Astrocyte of the cerebellum (primary cell): ENCODE data around the gene SPC25.
"Not testable (repeated sequence)": the region's sequence is repeated elsewhere in the genome, so short reads cannot be mapped to it uniquely, and the experiment has no call there.

Experiments used
- DNase-seq: peaks from one replicate; pipeline ENCODE4 v3.0.0-alpha.2; 2011; ENCODE audit warnings: low read depth
- H3K4me3 ChIP-seq: 2 replicates; pipeline ENCODE4 v1.5.1; 2011; ENCODE audit warnings: mild to moderate bottlenecking, low read depth, low read length, moderate library complexity
- in situ Hi-C: cut with HindIII; loops from 2 replicates; pipeline ENCODE4 v1.10.0; 2017; ENCODE audit warnings: low sequenced_read_pairs
- TF ChIP-seq, protein P1 (sequence below): IDR thresholded peaks from 2 replicates; pipeline ENCODE4 v1.5.1; 2012; ENCODE audit warnings: low read length, low read depth, moderate library complexity, mild to moderate bottlenecking; ENCODE audit errors: missing control alignments

The SPC25 gene

DNA sequence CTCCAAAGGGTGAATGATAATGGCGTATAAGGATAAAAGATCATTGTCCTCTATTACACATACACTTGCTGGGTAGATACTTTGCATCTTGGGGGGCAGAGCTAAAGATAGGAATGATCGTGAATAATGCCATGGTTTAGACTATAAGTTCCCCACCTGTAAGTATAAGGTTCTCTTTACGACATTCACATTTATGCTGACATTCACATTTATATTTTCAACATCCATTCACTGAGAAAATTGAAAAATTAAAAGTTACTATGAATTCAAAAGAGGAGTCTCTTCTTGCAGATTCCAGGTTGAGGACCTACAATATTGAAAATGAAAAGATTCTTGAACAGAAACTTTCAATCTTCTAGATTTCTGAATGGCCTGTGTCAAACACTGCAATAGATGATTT lies 2.1 kb upstream of the SPC25 start:
- in situ Hi-C loops = no loop called here
- TF ChIP-seq, protein P1, sequence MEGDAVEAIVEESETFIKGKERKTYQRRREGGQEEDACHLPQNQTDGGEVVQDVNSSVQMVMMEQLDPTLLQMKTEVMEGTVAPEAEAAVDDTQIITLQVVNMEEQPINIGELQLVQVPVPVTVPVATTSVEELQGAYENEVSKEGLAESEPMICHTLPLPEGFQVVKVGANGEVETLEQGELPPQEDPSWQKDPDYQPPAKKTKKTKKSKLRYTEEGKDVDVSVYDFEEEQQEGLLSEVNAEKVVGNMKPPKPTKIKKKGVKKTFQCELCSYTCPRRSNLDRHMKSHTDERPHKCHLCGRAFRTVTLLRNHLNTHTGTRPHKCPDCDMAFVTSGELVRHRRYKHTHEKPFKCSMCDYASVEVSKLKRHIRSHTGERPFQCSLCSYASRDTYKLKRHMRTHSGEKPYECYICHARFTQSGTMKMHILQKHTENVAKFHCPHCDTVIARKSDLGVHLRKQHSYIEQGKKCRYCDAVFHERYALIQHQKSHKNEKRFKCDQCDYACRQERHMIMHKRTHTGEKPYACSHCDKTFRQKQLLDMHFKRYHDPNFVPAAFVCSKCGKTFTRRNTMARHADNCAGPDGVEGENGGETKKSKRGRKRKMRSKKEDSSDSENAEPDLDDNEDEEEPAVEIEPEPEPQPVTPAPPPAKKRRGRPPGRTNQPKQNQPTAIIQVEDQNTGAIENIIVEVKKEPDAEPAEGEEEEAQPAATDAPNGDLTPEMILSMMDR = no peak
- H3K4me3 ChIP-seq = no peak overlapping the region
- no peak for DNase-seq

DNA sequence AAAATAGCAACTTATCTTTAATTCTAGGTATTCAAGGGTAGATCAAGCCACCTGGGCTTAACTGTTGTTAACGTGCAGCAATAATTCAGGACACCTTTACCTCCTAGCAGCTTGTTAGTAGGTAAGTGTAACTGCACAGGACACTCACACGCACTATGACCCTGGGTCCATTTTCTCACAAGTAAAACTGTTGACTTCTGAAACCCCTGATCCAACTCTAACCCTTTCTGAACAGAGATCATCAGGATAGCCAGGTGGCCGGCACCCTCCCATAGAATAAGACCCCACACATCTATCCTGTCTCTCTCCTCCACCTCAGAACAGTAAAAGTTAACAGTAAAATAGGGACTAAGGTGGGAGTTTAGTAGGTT lies 610 bp downstream of the SPC25 start:
- TF ChIP-seq, protein P1 = no peak
- H3K4me3 ChIP-seq = peak overlapping the region; percentile 71
- DNase-seq = no peak
- in situ Hi-C loops = no loop called here

DNA sequence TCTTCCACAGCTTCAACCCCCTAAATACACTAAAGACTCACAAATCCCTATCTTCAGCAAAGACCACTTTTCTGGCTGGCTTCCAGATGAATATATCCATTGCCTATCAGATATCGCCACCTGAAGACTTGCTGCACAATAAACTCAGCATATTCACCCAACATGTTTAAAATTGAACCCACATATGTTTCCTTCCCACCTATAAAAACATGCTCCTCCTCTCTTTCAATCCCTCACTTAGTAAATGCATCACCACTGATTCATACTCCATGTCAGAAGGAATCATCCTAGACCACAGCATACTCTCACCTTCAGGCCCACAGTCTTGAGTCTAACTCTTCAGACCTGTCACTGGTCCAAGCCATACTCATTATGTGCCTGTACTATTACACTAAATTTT lies 5.3 kb downstream of the SPC25 start:
- in situ Hi-C loops = no loop called here
- TF ChIP-seq, protein P1 = no peak
- H3K4me3 ChIP-seq = no peak overlapping the region
- no peak for DNase-seq

DNA sequence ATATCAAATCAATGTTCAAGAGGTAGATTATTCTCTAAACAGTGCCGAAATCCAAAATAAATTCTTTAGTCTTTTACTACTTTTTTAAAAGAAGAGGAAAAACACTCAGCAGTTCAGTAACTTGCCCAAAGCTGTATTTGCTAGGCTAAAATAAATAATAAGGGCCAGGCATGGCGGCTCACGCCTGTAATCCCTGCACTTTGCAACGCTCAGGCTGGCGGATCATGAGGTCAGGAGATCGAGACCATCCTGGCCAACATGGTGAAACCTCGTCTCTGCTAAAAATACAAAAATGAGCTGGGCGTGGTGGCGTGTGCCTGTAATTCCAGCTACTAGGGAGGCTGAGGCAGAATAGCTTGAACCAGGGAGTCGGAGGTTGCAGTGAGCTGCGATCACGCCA lies 8.1 kb downstream of the SPC25 start:
- in situ Hi-C loops, DNase-seq, H3K4me3 ChIP-seq: not testable (repeated sequence)

DNA sequence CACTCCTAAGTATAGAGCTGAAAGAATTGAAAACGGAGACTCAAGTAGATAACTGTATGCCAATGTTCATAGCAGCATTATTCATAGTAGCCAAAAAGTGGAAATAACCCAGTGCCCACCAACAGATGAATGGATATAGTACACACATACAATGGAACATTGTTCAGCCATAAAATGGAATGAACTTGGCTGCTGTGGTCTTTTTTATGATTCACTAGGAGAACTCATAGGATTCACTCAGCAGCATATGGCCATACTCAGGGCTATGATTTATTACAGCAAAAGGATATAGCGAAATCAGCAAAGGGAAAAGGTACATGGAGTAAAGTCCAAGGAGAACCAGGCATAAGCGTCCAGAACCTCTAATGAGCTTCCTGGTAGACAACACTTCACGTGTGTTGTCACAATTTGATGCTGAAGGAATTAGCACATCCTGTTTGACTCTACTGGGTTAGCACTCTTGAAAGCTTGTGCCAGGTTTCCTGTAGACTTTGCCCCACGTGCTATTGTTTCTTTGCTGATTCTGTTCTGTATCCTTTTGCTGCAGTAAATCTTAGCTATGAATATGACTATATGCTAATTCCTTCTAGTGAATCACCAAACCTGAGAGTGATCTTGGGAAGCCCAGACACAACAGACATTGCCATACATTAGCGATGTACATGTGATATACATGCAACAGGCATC lies 15.7 kb downstream of the SPC25 start:
- in situ Hi-C loops = no loop called here
- TF ChIP-seq, protein P1 = no peak
- H3K4me3 ChIP-seq = no peak overlapping the region
- DNase-seq = no peak

DNA sequence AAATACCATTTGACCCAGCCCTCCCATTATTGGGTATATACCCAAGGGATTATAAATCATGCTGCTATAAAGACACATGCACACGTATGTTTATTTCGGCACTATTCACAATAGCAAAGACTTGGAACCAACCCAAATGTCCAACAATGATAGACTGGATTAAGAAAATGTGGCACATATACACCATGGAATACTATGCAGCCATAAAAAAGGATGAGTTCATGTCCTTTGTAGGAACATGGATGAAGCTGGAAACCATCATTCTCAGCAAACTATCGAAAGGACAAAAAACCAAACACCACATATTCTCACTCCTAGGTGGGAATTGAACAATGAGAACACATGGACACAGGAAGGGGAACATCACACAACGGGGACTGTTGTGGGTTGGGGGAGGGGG lies 19.4 kb downstream of the SPC25 start:
- H3K4me3 ChIP-seq, DNase-seq, in situ Hi-C loops: not testable (repeated sequence)

DNA sequence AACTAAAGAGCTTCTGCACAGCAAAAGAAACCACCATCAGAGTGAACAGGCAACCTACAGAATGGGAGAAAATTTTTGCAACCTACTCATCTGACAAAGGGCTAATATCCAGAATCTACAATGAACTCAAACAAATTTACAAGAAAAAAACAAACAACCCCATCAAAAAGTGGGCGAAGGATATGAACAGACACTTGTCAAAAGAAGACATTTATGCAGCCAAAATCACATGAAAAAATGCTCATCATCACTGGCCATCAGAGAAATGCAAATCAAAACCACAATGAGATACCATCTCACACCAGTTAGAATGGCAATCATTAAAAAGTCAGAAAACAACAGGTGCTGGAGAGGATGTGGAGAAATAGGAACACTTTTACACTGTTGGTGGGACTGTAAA lies 19.9 kb downstream of the SPC25 start:
- in situ Hi-C loops, DNase-seq, H3K4me3 ChIP-seq: not testable (repeated sequence)

DNA sequence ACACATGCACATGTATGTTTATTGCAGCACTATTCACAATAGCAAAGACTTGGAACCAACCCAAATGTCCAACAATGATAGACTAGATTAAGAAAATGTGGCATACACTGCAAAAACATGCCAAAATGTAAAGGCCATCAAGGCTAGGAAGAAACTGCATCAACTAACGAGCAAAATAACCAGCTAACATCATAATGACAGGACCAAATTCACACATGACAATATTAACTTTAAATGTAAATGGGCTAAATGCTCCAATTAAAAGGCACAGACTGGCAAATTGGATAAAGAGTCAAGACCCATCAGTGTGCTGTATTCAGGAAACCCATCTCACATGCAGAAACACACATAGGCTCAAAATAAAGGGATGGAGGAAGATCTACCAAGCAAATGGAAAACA lies 23.1 kb downstream of the SPC25 start:
- in situ Hi-C loops = not testable (repeated sequence)

DNA sequence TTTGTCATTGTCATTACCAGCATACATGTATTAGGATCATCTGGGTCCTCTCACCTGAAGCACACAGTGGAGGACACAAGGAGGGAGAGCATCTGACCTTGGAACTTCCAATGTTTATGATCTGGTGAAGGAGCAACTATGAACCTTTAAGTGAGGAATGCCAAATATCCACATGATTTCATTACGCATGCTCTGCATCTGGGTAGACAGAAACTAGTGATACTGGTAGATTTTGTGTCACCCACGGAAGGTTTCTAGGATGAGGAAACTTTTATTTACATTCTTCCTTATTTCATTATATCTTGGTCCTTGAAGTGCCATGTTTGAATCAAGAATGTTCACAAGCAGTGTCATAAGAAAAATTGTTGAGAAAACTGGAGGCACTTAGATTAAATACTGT lies 32.1 kb downstream of the SPC25 start:
- in situ Hi-C loops = no loop called here
- no peak overlapping the region for H3K4me3 ChIP-seq
- DNase-seq = no peak
- TF ChIP-seq, protein P1 = no peak

More for the DNA sequence above, 23.1 kb downstream of the SPC25 start:
- not testable (repeated sequence) for H3K4me3 ChIP-seq, DNase-seq
